SK-N-MC (cell line): Measurements from ENCODE around the gene HADH.

ENCODE experiments used
- DNase-seq: peaks from one replicate; pipeline ENCODE4 v3.0.0-alpha.2; 2011; ENCODE audit warnings: low read depth, low spot score
- H3K27ac ChIP-seq: fragments of 200-600 bp; sonication (generic); 2 replicates; pipeline ENCODE4 v1.5.1; 2016; ENCODE audit warnings: mixed run types
- H3K36me3 ChIP-seq: fragments of 200-600 bp; sonication (generic); 2 replicates; pipeline ENCODE4 v1.6.1; 2017; ENCODE audit warnings: antibody characterized with exemption, low read length, mixed read lengths; ENCODE audit not compliant: insufficient read depth
- H3K4me3 ChIP-seq: fragments of 200-600 bp; sonication (generic); 2 replicates; pipeline ENCODE4 v1.5.1; 2016
- H3K9ac ChIP-seq: fragments of 200-600 bp; sonication (generic); 2 replicates; pipeline ENCODE4 v1.8.0; 2017; ENCODE audit warnings: mixed run types, mixed read lengths; ENCODE audit not compliant: insufficient read length
- H3K9me3 ChIP-seq: fragments of 200-600 bp; sonication (generic); 2 replicates; pipeline ENCODE4 v1.6.1; 2017; ENCODE audit warnings: low read depth, mild to moderate bottlenecking, antibody characterized with exemption, low read length, moderate library complexity, mixed read lengths
- EZH2 ChIP-seq: fragments of 200-600 bp; sonication (generic); IDR thresholded peaks from one replicate; pipeline ENCODE4 v1.6.1; 2017; ENCODE audit warnings: antibody characterized with exemption
- FOXP2 ChIP-seq: optimal IDR thresholded peaks from 2 replicates; pipeline ENCODE3; 2011; ENCODE audit warnings: mild to moderate bottlenecking, moderate library complexity; ENCODE audit not compliant: insufficient read depth; ENCODE audit errors: extremely low read length, control extremely low read depth
- POLR2AphosphoS5 ChIP-seq: IDR thresholded peaks from 2 replicates; pipeline ENCODE4 v1.6.1; 2012; ENCODE audit warnings: mild to moderate bottlenecking, low read depth, low read length, borderline replicate concordance

HADH gene

GRCh38 chr4:108018040-108018883, 28.6 kb downstream of the HADH start:
- peak; percentile 39 for DNase-seq
- Histone ChIP-seq H3K9me3 (no peaks in the 10 kb centered on the region), H3K9ac (no peak overlapping the region), H3K36me3 (peaks cover 65% of the 10 kb centered on the region), H3K27ac (no peak overlapping the region), H3K4me3 (no peak overlapping the region)
- no peak for TF ChIP-seq FOXP2

- DNase-seq: no peak
- Histone ChIP-seq H3K9ac (peak overlapping the region; percentile 25), H3K9me3 (no peaks in the 10 kb centered on the region), H3K4me3 (no peak overlapping the region), H3K36me3 (peaks cover 66% of the 10 kb centered on the region), H3K27ac (no peak overlapping the region)
- TF ChIP-seq POLR2AphosphoS5 (no peak), FOXP2 (no peak), EZH2 (no peak)
These were observed 29.1 kb downstream of the HADH start for GRCh38 chr4:108018884-108019187.

DNA sequence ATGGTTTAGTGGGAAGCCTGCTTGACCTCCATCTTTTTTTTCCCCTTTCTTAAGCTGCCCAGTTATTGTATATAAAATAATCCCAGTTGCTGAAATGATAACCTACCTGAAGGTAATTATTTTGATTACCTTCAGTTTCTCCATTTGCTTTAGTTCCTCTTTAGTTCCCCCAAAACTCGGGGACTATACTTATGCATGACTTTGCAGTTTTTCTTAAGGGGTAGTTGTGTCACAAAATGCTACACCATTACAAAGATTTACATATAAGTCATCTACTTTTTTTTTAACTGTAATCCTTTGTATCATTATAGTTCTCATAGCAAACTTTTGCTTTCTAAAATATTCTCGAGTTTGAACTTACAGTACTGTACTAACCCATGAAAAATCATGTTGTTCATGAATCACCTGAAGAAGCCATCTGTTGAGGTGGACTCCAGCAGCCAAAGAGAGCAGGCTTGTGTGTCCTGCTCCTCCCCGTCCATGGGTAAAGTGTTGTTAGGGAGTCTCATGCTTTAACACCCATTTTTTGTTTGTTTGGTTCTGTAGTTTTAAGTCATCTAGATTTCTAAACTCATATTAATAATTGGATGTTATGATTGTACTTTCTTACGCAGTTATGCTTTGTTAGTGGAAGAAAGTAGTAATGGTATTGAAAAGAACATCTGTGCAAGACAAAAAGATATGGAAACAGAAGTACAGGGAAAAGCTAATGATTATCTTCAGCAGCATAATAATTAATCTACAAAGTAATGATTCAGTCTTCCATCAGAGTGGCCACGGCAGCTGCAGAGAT, 34.6 kb downstream of the HADH start:
- peaks cover 73% of the 10 kb centered on the region for H3K36me3 ChIP-seq
- no peak for DNase-seq

DNA sequence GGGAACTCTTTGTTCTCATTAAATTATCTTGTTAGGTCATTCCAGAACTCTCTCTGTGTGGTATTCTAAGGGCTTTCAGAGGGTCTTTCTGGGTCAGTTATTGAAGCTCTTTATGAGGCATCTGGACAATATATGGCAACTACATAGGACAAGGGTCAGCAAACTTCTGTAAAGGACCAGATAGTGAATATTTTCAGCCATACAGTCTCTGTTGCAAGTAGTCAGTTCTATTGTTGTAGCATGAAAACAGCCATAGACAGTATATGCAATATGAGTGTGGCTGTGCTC, 35.1 kb downstream of the HADH start:
- H3K9ac ChIP-seq: no peak overlapping the region
- no peaks in the 10 kb centered on the region for H3K9me3 ChIP-seq
- no peak overlapping the region for H3K27ac ChIP-seq
- peaks cover 72% of the 10 kb centered on the region for H3K36me3 ChIP-seq
- TF ChIP-seq FOXP2 (no peak), EZH2 (no peak), POLR2AphosphoS5 (no peak)
- DNase-seq: no peak
- no peak overlapping the region for H3K4me3 ChIP-seq

More for the DNA sequence above, 34.6 kb downstream of the HADH start:
- Histone ChIP-seq H3K9ac (no peak overlapping the region), H3K4me3 (no peak overlapping the region), H3K27ac (no peak overlapping the region), H3K9me3 (no peaks in the 10 kb centered on the region)
- TF ChIP-seq POLR2AphosphoS5: no peak
- TF ChIP-seq FOXP2: no peak
- no peak for TF ChIP-seq EZH2

- no peak for DNase-seq
- Histone ChIP-seq H3K36me3 (peaks cover 79% of the 10 kb centered on the region), H3K4me3 (no peak overlapping the region), H3K9ac (no peak overlapping the region), H3K27ac (no peak overlapping the region), H3K9me3 (no peaks in the 10 kb centered on the region)
- TF ChIP-seq FOXP2 (no peak), EZH2 (no peak), POLR2AphosphoS5 (no peak)
These were observed 39.5 kb downstream of the HADH start for GRCh38 chr4:108029016-108029720.

- DNase-seq: no peak
- Histone ChIP-seq H3K4me3 (no peak overlapping the region), H3K36me3 (peaks cover 79% of the 10 kb centered on the region), H3K27ac (no peak overlapping the region), H3K9me3 (no peaks in the 10 kb centered on the region), H3K9ac (no peak overlapping the region)
- TF ChIP-seq FOXP2: no peak
These were observed 40.0 kb downstream of the HADH start for GRCh38 chr4:108029731-108030130.

DNA sequence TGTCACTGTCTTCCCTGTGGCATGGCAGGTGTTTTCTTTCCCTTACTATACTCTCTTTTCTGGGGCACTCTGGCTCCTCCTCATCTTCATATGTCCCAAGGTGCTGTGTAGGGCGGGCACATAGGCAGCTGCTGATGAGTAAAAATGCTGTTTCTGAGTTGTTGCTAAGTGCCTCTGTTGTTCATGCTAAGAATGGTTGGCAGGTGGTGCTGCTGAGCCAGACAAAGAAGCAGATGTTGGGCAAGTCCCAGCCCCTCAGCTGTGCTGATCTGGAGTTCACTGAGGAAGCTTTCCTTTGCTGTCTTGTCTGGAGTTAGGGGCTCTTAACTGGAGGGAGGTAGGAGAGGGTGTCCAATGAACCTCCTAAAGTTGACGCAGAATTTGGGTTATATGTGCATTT, 40.6 kb downstream of the HADH start:
- Histone ChIP-seq H3K9ac (no peak overlapping the region), H3K9me3 (no peaks in the 10 kb centered on the region), H3K27ac (no peak overlapping the region), H3K4me3 (no peak overlapping the region), H3K36me3 (peaks cover 77% of the 10 kb centered on the region)
- TF ChIP-seq POLR2AphosphoS5 (no peak), FOXP2 (no peak), EZH2 (no peak)
- DNase-seq: no peak

- no peak for DNase-seq
- H3K9me3 ChIP-seq: no peaks in the 10 kb centered on the region
- H3K4me3 ChIP-seq: no peak overlapping the region
- H3K27ac ChIP-seq: no peak overlapping the region
- TF ChIP-seq FOXP2: no peak
- TF ChIP-seq POLR2AphosphoS5: no peak
- no peak for TF ChIP-seq EZH2
- peaks cover 87% of the 10 kb centered on the region for H3K36me3 ChIP-seq
- no peak overlapping the region for H3K9ac ChIP-seq
These were observed 41.9 kb downstream of the HADH start for GRCh38 chr4:108031427-108032083.
